ENCODE data around the gene CMSS1.

The CMSS1 gene

DNA sequence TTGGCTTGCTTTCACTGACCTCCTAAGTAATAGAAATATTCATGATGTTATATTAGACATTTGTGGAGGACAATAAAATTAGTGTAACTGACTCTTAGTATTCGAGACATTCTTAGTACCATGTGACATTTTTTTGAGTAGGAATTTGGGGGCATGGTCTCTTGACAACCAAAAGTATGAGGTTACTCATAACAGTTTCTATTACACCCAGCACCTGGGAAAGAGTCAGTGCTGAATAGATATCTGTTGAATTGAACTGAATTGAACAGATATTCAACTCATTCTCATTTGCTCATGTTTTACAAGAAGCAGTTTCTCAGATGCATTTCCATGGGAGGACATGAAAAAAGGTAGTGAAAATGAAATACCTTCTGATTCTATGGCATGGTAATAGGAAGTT, 84.4 kb downstream of the CMSS1 start:
- no peak for DNase-seq (ENCODE audit: low read depth)
- TF ChIP-seq, protein P1, sequence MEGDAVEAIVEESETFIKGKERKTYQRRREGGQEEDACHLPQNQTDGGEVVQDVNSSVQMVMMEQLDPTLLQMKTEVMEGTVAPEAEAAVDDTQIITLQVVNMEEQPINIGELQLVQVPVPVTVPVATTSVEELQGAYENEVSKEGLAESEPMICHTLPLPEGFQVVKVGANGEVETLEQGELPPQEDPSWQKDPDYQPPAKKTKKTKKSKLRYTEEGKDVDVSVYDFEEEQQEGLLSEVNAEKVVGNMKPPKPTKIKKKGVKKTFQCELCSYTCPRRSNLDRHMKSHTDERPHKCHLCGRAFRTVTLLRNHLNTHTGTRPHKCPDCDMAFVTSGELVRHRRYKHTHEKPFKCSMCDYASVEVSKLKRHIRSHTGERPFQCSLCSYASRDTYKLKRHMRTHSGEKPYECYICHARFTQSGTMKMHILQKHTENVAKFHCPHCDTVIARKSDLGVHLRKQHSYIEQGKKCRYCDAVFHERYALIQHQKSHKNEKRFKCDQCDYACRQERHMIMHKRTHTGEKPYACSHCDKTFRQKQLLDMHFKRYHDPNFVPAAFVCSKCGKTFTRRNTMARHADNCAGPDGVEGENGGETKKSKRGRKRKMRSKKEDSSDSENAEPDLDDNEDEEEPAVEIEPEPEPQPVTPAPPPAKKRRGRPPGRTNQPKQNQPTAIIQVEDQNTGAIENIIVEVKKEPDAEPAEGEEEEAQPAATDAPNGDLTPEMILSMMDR (IDR thresholded peaks at IDR 0.05; ENCODE audit: insufficient read depth, low read depth, low read length, missing control alignments) = no peak
- no peak overlapping the region for H3K4me3 ChIP-seq (ENCODE audit: low read depth, low read length)

- TF ChIP-seq, protein P1 (IDR thresholded peaks at IDR 0.05; ENCODE audit: insufficient read depth, low read depth, low read length, missing control alignments) = no peak
- H3K4me3 ChIP-seq (ENCODE audit: low read depth, low read length) = no peak overlapping the region
- DNase-seq (ENCODE audit: low read depth) = no peak
These were observed 86.2 kb downstream of the CMSS1 start for GRCh38 chr3:99903869-99904268.

- H3K4me3 ChIP-seq (ENCODE audit: low read depth, low read length) = no peak overlapping the region
- TF ChIP-seq, protein P1 (IDR thresholded peaks at IDR 0.05; ENCODE audit: insufficient read depth, low read depth, low read length, missing control alignments) = no peak
- DNase-seq (ENCODE audit: low read depth) = no peak
These were observed 90.4 kb downstream of the CMSS1 start for GRCh38 chr3:99907959-99908544.

GRCh38 chr3:99909714-99910495, 92.2 kb downstream of the CMSS1 start:
- TF ChIP-seq, protein P1 (IDR thresholded peaks at IDR 0.05; ENCODE audit: insufficient read depth, low read depth, low read length, missing control alignments) = no peak
- no peak overlapping the region for H3K4me3 ChIP-seq (ENCODE audit: low read depth, low read length)
- peak; percentile 4 for DNase-seq (ENCODE audit: low read depth)

GRCh38 chr3:99910752-99911290, 93.2 kb downstream of the CMSS1 start:
- DNase-seq (ENCODE audit: low read depth) = no peak
- H3K4me3 ChIP-seq (ENCODE audit: low read depth, low read length) = no peak overlapping the region
- TF ChIP-seq, protein P1 (IDR thresholded peaks at IDR 0.05; ENCODE audit: insufficient read depth, low read depth, low read length, missing control alignments) = no peak

DNA sequence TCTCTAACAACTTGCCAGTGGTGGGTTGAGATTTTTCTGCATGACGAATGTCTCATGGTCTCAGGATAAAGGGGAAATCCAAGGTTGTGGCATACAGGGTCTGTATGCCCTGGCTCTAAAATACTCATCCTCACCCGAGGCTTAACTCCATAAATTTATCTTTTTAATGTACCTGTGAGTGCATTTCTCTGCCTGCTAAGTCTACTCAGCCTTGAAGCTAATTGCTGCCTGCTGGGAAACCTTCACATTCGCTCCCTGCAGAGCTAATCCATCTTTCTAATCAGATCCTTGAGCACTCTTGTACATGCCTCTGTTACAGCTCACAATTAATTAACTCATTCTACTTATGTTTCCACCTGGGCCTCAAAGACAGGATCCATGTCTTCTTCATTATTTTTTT, 93.8 kb downstream of the CMSS1 start:
- no peak overlapping the region for H3K4me3 ChIP-seq (ENCODE audit: low read depth, low read length)

More for the DNA sequence above, 93.8 kb downstream of the CMSS1 start:
- TF ChIP-seq, protein P1 (IDR thresholded peaks at IDR 0.05; ENCODE audit: insufficient read depth, low read depth, low read length, missing control alignments) = no peak
- no peak for DNase-seq (ENCODE audit: low read depth)

Data from GM12865 (cell line).